GM19043 (cell line): ENCODE results near the gene GJB2.

Experiments
- ATAC-seq: cut with Tn5 transposase; IDR thresholded peaks from one replicate; pipeline ENCODE4 v1.9.1; 2021; ENCODE audit warnings: low read depth; ENCODE audit not compliant: unreplicated experiment

Gene GJB2

DNA sequence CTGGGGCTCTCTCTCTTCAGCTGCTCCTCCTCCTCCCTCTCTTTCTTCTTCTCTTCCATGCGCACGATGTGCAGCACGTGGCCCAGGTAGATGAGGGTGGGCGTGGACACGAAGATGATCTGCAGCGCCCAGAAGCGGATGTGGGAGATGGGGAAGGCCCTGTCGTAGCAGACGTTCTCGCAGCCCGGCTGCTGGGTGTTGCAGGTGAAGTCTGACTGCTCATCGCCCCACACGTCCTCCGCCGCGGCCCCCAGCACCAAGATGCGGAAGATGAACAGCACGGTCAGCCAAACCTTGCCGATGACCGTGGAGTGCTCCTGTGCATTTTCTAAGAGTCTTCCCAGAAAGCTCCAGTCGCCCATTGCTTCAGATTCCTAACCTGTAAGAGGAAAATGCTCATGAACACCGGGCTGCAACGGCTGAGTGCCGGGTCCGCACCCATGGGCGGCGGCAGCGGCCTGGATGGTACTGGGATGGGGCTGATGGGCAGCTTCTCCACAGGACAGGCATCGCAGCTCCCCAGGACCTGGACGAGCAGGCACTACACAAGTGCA lies 49.7 kb downstream of the GJB2 start:
- ATAC-seq: no peak

DNA sequence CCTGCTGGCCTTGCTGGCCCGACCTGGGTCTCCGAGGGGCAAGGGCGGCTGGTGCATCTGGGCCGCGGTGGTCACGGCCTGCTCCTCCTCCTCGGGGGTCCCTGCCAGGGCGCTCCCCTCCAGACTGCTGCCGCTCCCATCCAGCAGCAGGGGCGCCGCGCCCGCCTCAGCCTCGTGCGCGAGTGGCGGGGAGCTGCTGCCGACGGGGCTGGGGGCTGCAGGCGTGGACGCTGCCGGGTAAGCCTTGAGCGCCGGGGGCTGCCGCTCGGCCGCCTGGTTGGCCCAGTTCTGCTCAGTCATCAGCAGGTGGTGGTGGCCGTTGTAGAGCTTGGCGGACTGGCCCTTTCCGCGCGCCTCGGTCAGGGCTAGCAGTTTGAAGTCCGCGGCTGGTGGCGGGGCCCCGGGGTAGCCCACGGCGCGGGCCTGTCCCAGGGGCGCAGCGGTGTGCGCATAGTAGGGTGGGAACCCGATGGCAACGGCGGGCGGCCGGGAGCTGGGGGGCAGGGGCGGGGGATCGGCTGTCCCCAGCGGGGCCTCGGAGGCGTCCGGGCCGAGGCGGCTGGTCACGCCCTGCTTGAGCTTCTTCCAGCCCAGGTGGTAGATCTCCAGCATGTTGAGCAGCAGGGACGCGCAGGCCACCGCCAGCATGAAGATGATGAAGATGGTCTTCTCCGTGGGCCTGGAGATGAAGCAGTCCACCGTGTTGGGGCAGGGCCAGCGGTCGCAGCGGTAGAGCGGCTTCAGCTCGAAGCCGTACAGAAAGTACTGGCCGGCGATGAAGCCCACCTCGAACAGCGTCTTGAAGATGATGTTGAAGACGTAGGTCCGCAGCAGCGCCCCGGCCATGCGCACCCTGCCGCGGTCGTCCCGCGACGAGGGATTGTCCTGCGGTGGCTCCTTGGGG lies 50.5 kb downstream of the GJB2 start:
- ATAC-seq: no peak

DNA sequence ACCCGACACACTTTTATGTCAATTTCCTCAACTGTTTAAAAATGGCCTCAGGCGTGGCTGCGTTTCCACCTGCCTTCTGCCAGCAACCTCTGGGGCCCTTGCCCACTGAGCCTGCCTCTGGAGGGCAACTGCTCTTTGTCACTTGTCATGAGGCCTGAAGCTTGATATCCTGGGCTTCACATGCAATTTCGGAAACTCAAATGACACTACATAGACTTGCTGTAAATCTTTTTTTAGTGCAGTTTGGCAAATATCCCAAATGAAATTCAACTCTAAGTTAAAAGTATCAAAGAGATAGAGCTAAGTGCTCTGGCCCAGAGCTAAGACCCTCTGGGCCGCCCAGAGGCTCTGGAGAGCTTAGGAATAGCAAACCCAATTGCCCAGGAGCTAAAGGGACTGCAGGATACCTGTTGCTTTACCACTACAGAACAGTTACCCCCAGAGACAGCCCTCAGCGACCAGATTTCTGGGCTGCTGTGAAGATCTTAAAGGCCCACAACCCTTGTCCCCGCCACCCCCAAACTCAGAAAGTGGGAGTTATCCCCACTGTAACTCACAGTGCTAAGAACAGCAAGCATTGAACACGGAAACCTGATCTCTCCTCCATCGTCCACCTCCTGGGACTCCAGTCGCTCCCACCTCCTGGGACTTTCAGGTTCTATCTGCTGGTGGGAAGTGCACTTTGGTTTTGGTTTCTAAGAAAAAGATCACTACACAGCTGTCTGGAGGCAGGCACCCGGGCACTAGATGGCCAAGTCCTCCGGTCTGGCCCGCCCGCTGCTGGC lies 51.3 kb downstream of the GJB2 start:
- no peak for ATAC-seq

DNA sequence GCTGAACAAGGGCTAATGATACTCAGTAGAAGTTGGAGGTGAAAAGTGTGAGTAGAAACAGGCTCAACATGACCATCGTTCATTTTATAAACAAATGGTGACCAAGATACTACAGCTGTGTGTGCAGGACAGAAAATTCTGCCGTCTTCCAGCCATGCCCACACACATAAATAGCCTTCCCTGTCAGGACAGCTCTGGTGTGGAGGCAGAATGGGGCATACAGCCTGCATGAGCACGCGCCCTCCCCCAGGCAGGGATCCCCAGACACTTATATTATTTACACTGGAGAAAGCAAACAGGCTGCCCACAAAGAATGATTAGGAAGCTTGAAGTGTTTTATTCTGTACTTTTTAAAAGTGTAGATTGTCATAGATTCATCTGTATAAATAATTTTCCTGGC lies 52.3 kb downstream of the GJB2 start:
- ATAC-seq: no peak

DNA sequence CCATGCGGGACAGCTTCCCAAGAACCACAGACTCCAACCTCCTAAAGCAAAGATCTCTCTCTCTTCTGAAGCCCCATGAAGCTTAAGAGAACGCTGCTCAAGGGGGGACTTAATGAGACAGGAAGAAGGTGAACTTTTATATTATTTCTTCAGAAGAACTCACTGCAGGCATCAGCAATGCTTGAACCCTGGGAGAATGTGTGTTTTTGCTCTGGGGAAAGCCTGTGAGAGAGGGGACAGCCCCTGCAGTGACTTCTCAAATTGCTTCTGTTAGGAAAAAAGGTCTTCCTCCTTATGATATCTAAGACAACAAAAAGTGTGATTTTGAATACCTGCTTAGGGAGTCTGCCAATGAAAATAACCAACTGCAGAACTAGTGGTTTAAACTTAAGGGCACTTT lies 54.9 kb downstream of the GJB2 start:
- no peak for ATAC-seq
